GM23248 (cell line): ENCODE results near the gene PYDC1.

Experiments
- EZH2 ChIP-seq: fragments of 200-600 bp; sonication (generic); IDR thresholded peaks from 2 replicates; pipeline ENCODE4 v1.6.1; 2018; ENCODE audit warnings: antibody characterized with exemption, mild to moderate bottlenecking; ENCODE audit not compliant: insufficient read depth, poor library complexity, severe bottlenecking
- EZH2phosphoT487 ChIP-seq: fragments of 200-600 bp; sonication (generic); IDR thresholded peaks from 2 replicates; pipeline ENCODE4 v1.6.1; 2018; ENCODE audit warnings: antibody characterized with exemption, moderate library complexity, mild to moderate bottlenecking, low read depth; ENCODE audit not compliant: insufficient read depth

DNA sequence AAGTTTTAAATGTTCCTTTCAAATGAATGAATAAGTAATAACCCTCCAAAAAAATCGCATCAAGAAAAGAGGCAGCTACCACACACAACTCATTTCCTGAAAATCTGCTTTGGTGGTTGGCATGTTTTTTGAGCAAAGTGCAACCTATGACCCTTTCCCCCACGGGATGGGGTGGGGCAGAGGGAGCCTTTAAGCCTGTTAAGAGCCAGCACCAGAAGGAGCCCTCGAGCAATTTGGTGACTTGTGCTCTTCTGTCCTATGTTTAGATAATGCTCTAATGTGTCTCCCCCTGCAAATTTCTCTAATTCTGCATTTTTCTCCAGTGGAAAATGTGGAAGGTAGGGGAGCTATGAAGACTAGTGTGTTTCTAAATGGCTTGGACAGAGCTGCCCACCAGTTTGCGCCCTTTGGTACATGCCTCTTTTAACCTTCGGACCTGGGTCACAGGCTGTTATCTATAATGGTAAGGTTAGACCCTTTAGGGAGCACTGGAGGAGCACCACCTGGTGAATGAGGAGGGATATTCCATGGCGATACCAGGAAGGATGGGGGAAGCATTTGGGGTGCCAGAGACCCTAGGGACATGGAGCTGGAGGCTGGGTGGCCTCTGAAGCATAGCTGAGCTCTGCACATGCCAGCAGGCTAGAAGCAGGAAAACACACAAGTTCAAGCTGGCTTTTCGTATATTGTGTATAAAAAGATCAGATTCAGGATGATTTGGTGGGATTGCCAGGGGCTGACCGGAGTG is 15.9 kb downstream of the PYDC1 start:
- no peak for TF ChIP-seq EZH2
- no peak for TF ChIP-seq EZH2phosphoT487
